GM18951 (cell line): ENCODE results near the gene GFOD2.

ENCODE experiments used
- POLR2A ChIP-seq: IDR thresholded peaks from 4 replicates; pipeline ENCODE4 v1.6.1; 2011; ENCODE audit warnings: mild to moderate bottlenecking; ENCODE audit not compliant: insufficient read length, insufficient read depth; ENCODE audit errors: extremely low read depth
- in situ Hi-C: fragments of 300-500 bp; cut with MboI; formaldehyde crosslinking; loops from one replicate; pipeline ENCODE4 v1.12.0; 2022; ENCODE audit warnings: low sequenced_read_pairs, mixed read lengths, inconsistent platforms; ENCODE audit not compliant: unreplicated experiment

GFOD2 gene

GRCh38 chr16:67726106-67727034 is 7.3 kb upstream of the GFOD2 start:
- in situ Hi-C loops = no loop called here
- no peak for TF ChIP-seq POLR2A

GRCh38 chr16:67723911-67724305 is 4.8 kb upstream of the GFOD2 start:
- in situ Hi-C loops = no loop called here
- TF ChIP-seq POLR2A = no peak

GRCh38 chr16:67723151-67723910 is 4.2 kb upstream of the GFOD2 start:
- in situ Hi-C loops = no loop called here
- TF ChIP-seq POLR2A = no peak

GRCh38 chr16:67720236-67720635 is 1.1 kb upstream of the GFOD2 start:
- in situ Hi-C loops = no loop called here
- no peak for TF ChIP-seq POLR2A

GRCh38 chr16:67719778-67720144 is 645 bp upstream of the GFOD2 start:
- in situ Hi-C loops = no loop called here
- TF ChIP-seq POLR2A = no peak

GRCh38 chr16:67718668-67719047 is 458 bp downstream of the GFOD2 start:
- in situ Hi-C loops = no loop called here

GRCh38 chr16:67716097-67716496 is 3.0 kb downstream of the GFOD2 start:
- in situ Hi-C loops = no loop called here
- TF ChIP-seq POLR2A = no peak

More at GRCh38 chr16:67718668-67719047, 458 bp downstream of the GFOD2 start:
- TF ChIP-seq POLR2A = no peak

- in situ Hi-C loops = no loop called here
- TF ChIP-seq POLR2A = no peak
These were observed 4.6 kb downstream of the GFOD2 start for GRCh38 chr16:67714522-67714921.

- in situ Hi-C loops = no loop called here
- TF ChIP-seq POLR2A = no peak
These were observed 5.4 kb downstream of the GFOD2 start for GRCh38 chr16:67713647-67714273.

GRCh38 chr16:67710607-67711006 is 8.5 kb downstream of the GFOD2 start:
- in situ Hi-C loops = no loop called here

GRCh38 chr16:67709050-67709449 is 10.1 kb downstream of the GFOD2 start:
- in situ Hi-C loops = no loop called here
- no peak for TF ChIP-seq POLR2A

More at GRCh38 chr16:67710607-67711006, 8.5 kb downstream of the GFOD2 start:
- TF ChIP-seq POLR2A = no peak

- TF ChIP-seq POLR2A = no peak
- in situ Hi-C loops = no loop called here
These were observed 10.7 kb downstream of the GFOD2 start for GRCh38 chr16:67708368-67708771.

- TF ChIP-seq POLR2A = no peak
- in situ Hi-C loops = no loop called here
These were observed 11.3 kb downstream of the GFOD2 start for GRCh38 chr16:67707790-67708189.
